GM12878 (cell line): ENCODE results near the gene TRIP11. TPM values are rescaled to one million over a fixed set of nuclear protein-coding genes. Genes with fewer than 3 reads are reported as not detected.

Source experiments
- ATAC-seq: fragments of 200-7000 bp; cut with Tn5 transposase; 3 replicates; pipeline ENCODE4 v1.9.1; 2020; ENCODE audit warnings: mild to moderate bottlenecking, moderate library complexity
- BruUV-seq: library from RNA; stranded (reverse); fragments of 400-500 nt; replicated peaks from 2 replicates; lab custom pipeline; 2021; lab: Mats Ljungman, UMichigan
- CTCF ChIA-PET: fragments of 300-600 bp; sonication (Branson Sonifier 250); formaldehyde crosslinking; extraction: SDS; loops from one replicate; lab custom pipeline; 2021; ENCODE audit warnings: inconsistent platforms; lab: Yijun Ruan, JAX
- POLR2A ChIA-PET: fragments of 350-600 bp; formaldehyde crosslinking; extraction: SDS; loops from one replicate; lab custom pipeline; 2021; ENCODE audit warnings: inconsistent platforms; lab: Charles Lee
- RAD21 ChIA-PET: fragments of 300-600 bp; sonication (Branson Sonifier 250); formaldehyde crosslinking; loops from one replicate; lab custom pipeline; 2023; ENCODE audit warnings: antibody characterized with exemption; ENCODE audit not compliant: unreplicated experiment; lab: Charles Lee
- SMC1A ChIA-PET: fragments of 300-600 bp; sonication (Branson Sonifier 250); formaldehyde crosslinking; loops from one replicate; lab custom pipeline; 2023; ENCODE audit not compliant: unreplicated experiment, uncharacterized antibody; lab: Charles Lee
- DNase-seq: peaks from one replicate; pipeline ENCODE4 v3.0.0-alpha.2; 2011; ENCODE audit warnings: low read depth, low spot score
- FAIRE-seq: peaks from 3 replicates; lab custom pipeline; 2011; peaks lifted over from hg19 to GRCh38; lab: Jason Lieb, UNC
- H2AFZ ChIP-seq: 2 replicates; pipeline ENCODE4 v1.6.0; 2011; ENCODE audit warnings: low read depth, low read length, control low read depth; ENCODE audit not compliant: control insufficient read depth
- H3K27ac ChIP-seq: 2 replicates; pipeline ENCODE4 v1.5.1; 2011; ENCODE audit warnings: control low read depth; ENCODE audit not compliant: control insufficient read depth, insufficient read depth
- H3K27me3 ChIP-seq, 2 experiments: replicated peaks in 1 of 2; 2 replicates each; pipeline versions ENCODE4 v1.6.0 to v1.6.1; 2011; ENCODE audit warnings: low read length in 1 of 2; ENCODE audit not compliant: control insufficient read depth in 2 of 2, insufficient read depth in 2 of 2
- H3K36me3 ChIP-seq, 2 experiments: 2 replicates each; pipeline ENCODE4 v1.5.1; 2011; ENCODE audit warnings: low read length in 1 of 2; ENCODE audit not compliant: control insufficient read depth in 2 of 2, insufficient read depth in 2 of 2
- H3K4me1 ChIP-seq: 2 replicates; pipeline ENCODE4 v1.6.1; 2011; ENCODE audit warnings: mild to moderate bottlenecking, low read length, moderate library complexity, mixed read lengths; ENCODE audit not compliant: control insufficient read depth, insufficient read depth
- H3K4me2 ChIP-seq: 2 replicates; pipeline ENCODE4 v1.6.0; 2011; ENCODE audit warnings: control low read depth; ENCODE audit not compliant: control insufficient read depth, insufficient read depth
- H3K4me3 ChIP-seq: fragments of 200-600 bp; sonication (generic); 2 replicates; pipeline ENCODE4 v1.5.1; 2016
- H3K79me2 ChIP-seq: 2 replicates; pipeline ENCODE4 v1.6.0; 2011; ENCODE audit warnings: low read length; ENCODE audit not compliant: control insufficient read depth, insufficient read depth
- H3K9ac ChIP-seq: 2 replicates; pipeline ENCODE4 v1.8.0; 2011; ENCODE audit warnings: low read length, control low read depth, mixed read lengths; ENCODE audit not compliant: control insufficient read depth, insufficient read depth
- H3K9me3 ChIP-seq: replicated peaks from 3 replicates; pipeline ENCODE4 v1.5.1; 2011; ENCODE audit warnings: mild to moderate bottlenecking, low read length; ENCODE audit not compliant: control insufficient read depth, insufficient read depth
- H4K20me1 ChIP-seq: 2 replicates; pipeline ENCODE4 v1.6.0; 2011; ENCODE audit not compliant: control insufficient read depth, insufficient read depth
- BMI1 ChIP-seq: fragments of 450-650 bp; IDR thresholded peaks from 2 replicates; pipeline ENCODE4 v1.6.1; 2016; ENCODE audit warnings: mild to moderate bottlenecking, moderate library complexity, borderline replicate concordance
- GATAD2B ChIP-seq: fragments of 450-650 bp; conservative IDR thresholded peaks from 2 replicates; pipeline ENCODE4 v1.6.1; 2017; ENCODE audit warnings: low read depth, mild to moderate bottlenecking, moderate library complexity
- IKZF2 ChIP-seq, 2 experiments: fragments of 450-650 bp; IDR thresholded peaks; 2 replicates each; pipeline ENCODE4 v1.6.1; 2017; ENCODE audit warnings: mild to moderate bottlenecking in 2 of 2, moderate library complexity in 2 of 2
- KAT2A ChIP-seq: conservative IDR thresholded peaks from 2 replicates; pipeline ENCODE4 v1.6.1; 2011; ENCODE audit warnings: low read depth, low read length; ENCODE audit not compliant: control insufficient read depth
- MLLT1 ChIP-seq: fragments of 450-650 bp; IDR thresholded peaks from 2 replicates; pipeline ENCODE4 v1.6.1; 2016; ENCODE audit warnings: mild to moderate bottlenecking
- MYB ChIP-seq: fragments of 150-350 bp; IDR thresholded peaks from 2 replicates; pipeline ENCODE4 v1.6.1; 2014; ENCODE audit warnings: mild to moderate bottlenecking, low read depth, low read length, borderline replicate concordance
- MYC ChIP-seq: IDR thresholded peaks from 2 replicates; pipeline ENCODE4 v1.6.1; 2011; ENCODE audit warnings: mild to moderate bottlenecking, low read length, moderate library complexity, inconsistent platforms; ENCODE audit not compliant: insufficient read depth, insufficient replicate concordance, insufficient read length, severe bottlenecking
- POLR2AphosphoS2 ChIP-seq: IDR thresholded peaks from 2 replicates; pipeline ENCODE4 v1.6.1; 2011; ENCODE audit warnings: low read depth, mild to moderate bottlenecking, low read length, improper control_type of control experiment, moderate library complexity
- RCOR1 ChIP-seq: conservative IDR thresholded peaks from 2 replicates; pipeline ENCODE4 v1.6.1; 2012; ENCODE audit warnings: low read depth, low read length, improper control_type of control experiment
- SIN3A ChIP-seq: IDR thresholded peaks from 2 replicates; pipeline ENCODE4 v1.6.1; 2012; ENCODE audit warnings: low read depth, low read length, improper control_type of control experiment
- YY1 ChIP-seq: IDR thresholded peaks from 2 replicates; pipeline ENCODE4 v1.6.1; 2011; ENCODE audit warnings: low read depth, mild to moderate bottlenecking, low read length
- ZNF24 ChIP-seq: fragments of 450-650 bp; IDR thresholded peaks from 2 replicates; pipeline ENCODE4 v1.6.1; 2017; ENCODE audit warnings: antibody characterized with exemption, mild to moderate bottlenecking
- in situ Hi-C: fragments of 300-500 bp; cut with MboI; formaldehyde crosslinking; loops from 9 replicates; pipeline ENCODE4 v1.14.3; 2018; ENCODE audit warnings: mixed read lengths
- intact Hi-C: fragments of 100-400 bp; cut with micrococcal nuclease; formaldehyde crosslinking; loops from one replicate; pipeline ENCODE4 v1.14.2; 2022; ENCODE audit not compliant: unreplicated experiment
- polyA plus RNA-seq, 11 experiments: library from polyadenylated mRNA; depleted of rRNA in 4 of 11; unstranded in 6 of 11; stranded (reverse) in 5 of 11; fragments of >200 nt; fragmentation: Nextera tagmentation in 4 of 11; fragmentation: Illumina TruSeq in 1 of 11; extraction: Ambion mirVana in 4 of 11; extraction: Trizol in 1 of 11; gene quantifications; 1 replicate in 1 of 11; 2 replicates in 10 of 11; pipeline versions ENCODE4 v1.2.1 to v1.2.3, GENCODE V29; 2011 to 2016; ENCODE audit warnings: inconsistent platforms in 2 of 11, missing spikeins in 2 of 11, low read depth in 1 of 11
- total RNA-seq, 4 experiments: library from RNA; depleted of rRNA in 3 of 4; stranded (reverse); fragments of >200 nt in 3 of 4; fragmentation: Illumina TruSeq in 1 of 4; extraction: Trizol in 1 of 4; gene quantifications; 2 replicates each; pipeline versions ENCODE4 v1.2.1 to v1.2.3, GENCODE V29; 2013 to 2021

Gene TRIP11
- total and polyA plus RNA-seq, 10 of the 15 experiments (the other 5 are each of a cell fraction or from before 2014, with no cell fraction given) = 5.3 to 46.1 (median 19.9) TPM

DNA sequence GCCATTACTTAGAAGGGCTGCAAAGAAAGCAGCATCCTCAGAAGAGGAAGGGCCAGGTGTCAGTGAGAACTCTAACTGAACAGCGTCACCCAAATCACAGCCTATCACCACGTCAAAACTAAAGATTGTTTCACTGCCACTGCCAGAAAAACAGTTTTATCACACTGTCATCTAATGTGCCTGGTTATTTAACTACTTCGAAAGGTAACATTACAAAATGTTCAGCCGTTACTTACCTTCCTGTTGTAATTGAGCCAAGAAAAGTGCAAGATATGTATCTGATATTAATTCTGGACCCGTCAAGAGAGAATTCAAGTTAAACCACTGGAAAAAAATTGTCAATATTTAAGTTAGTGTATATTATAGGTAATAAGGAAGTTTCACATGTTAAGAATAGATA, 48.6 kb upstream of the TRIP11 start (continued):
- no peak for TF ChIP-seq YY1

DNA sequence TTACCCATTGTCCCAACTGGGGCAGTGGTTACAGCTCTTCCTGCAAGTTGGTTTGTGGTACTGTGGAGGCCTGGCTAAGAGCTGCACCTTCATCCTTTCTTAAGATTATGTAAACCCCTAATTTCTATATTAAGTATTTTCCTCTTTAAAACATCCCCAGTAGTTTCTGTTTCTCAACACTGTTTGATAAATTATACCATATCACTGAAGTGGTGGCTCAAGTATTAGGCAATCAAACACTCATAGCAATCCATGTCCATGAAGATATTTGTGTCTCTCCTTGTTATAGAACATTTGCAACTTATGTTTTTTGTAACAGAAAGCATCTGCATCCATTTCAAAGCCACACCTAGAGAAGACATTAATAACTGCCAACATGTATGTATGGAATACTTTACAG, 34.7 kb upstream of the TRIP11 start:
- SMC1A ChIA-PET = interaction anchor here (1.2 kb wide), 1 partner anchor 9 kb away, joined by 3 read pairs; no protein-coding TSS in a partner anchor
- no peak overlapping the region for H3K27ac ChIP-seq
- POLR2A ChIA-PET = interaction anchor here (0.5 kb wide), 1 partner anchor 668 kb away, joined by 3 read pairs; no protein-coding TSS in a partner anchor
- H3K9ac ChIP-seq = no peak overlapping the region
- H2AFZ ChIP-seq = no peak overlapping the region
- no peaks in the 10 kb centered on the region for H3K4me1 ChIP-seq
- DNase-seq (no peak), ATAC-seq (no peak), FAIRE-seq (no peak)
- in situ Hi-C loops = no loop called here
- no TSS peak for BruUV-seq
- H3K79me2 ChIP-seq = no peaks in the 10 kb centered on the region
- H3K36me3 ChIP-seq = peaks cover 0 to 6% of the 10 kb centered on the region in 2 experiments; a peak in 2 of 4 replicates
- TF ChIP-seq ZNF24 = no peak
- TF ChIP-seq IKZF2 (IDR thresholded peaks at IDR 0.05) = no peak
- no peak for TF ChIP-seq POLR2AphosphoS2
- no peak for TF ChIP-seq BMI1
- TF ChIP-seq MYB = no peak
- TF ChIP-seq MYC = no peak
- TF ChIP-seq KAT2A = no peak
- TF ChIP-seq GATAD2B = no peak
- TF ChIP-seq RCOR1 = no peak
- no peak for TF ChIP-seq MLLT1
- TF ChIP-seq SIN3A = no peak
- CTCF ChIA-PET = no interaction called here
- H4K20me1 ChIP-seq = no peaks in the 10 kb centered on the region
- no peak overlapping the region for H3K4me2 ChIP-seq
- RAD21 ChIA-PET = no interaction called here
- H3K27me3 ChIP-seq = no peaks in the 10 kb centered on the region
- intact Hi-C loops = no loop called here
- no peak overlapping the region for H3K4me3 ChIP-seq
- no peaks in the 10 kb centered on the region for H3K9me3 ChIP-seq
